Head of caudate nucleus (tissue), 42 donors: ENCODE measurements around the gene ZSWIM4.
A peak's percentile ranks its signal among the peaks of the same experiment; 100 is the strongest.
"Not testable (repeated sequence)": the region's sequence is repeated elsewhere in the genome, so short reads cannot be mapped to it uniquely, and the experiment has no call there.

Experiments
- DNase-seq, 42 donors: peaks; one replicate each; pipeline versions ENCODE4 v3.0.0 to v3.0.0-alpha.2; 2020 to 2021; ENCODE audit warnings: mixed read lengths in 7 of 42
- intact Hi-C: fragments of 100-400 bp; cut with DNase I; formaldehyde crosslinking; loops from one replicate; pipeline ENCODE4 v1.15.0; 2022

Gene ZSWIM4

GRCh38 chr19:13774217-13775191 is 20.7 kb upstream of the ZSWIM4 start, which contains the start of gene C19orf53:
TSS of gene C19orf53 (plus strand) at chr19:13774456. CDS start at chr19:13774478, 22 bp downstream.
- peak; percentile 88 to 97 (median 95) for DNase-seq
- intact Hi-C loops = no loop called here

GRCh38 chr19:13778398-13778797 is 16.8 kb upstream of the ZSWIM4 start:
- intact Hi-C loops = no loop called here
- no peak for DNase-seq

- DNase-seq = no peak
- intact Hi-C loops = no loop called here
Observed at GRCh38 chr19:13778847-13779246, 16.4 kb upstream of the ZSWIM4 start.

- DNase-seq, intact Hi-C loops: not testable (repeated sequence)
Observed at GRCh38 chr19:13779794-13780193, 15.4 kb upstream of the ZSWIM4 start.

- intact Hi-C loops = no loop called here
Observed at GRCh38 chr19:13781547-13781946, 13.7 kb upstream of the ZSWIM4 start.

GRCh38 chr19:13782537-13782936 is 12.7 kb upstream of the ZSWIM4 start:
- intact Hi-C loops = no loop called here
- no peak for DNase-seq

More at GRCh38 chr19:13781547-13781946, 13.7 kb upstream of the ZSWIM4 start:
- peak in 24 of 42 donors; percentile 11 to 78 (median 45) for DNase-seq

GRCh38 chr19:13783565-13784500 is 11.4 kb upstream of the ZSWIM4 start:
- DNase-seq = no peak
- intact Hi-C loops = loop anchor here (2.0 kb wide), 1 partner anchor 79 kb away; no protein-coding TSS in a partner anchor

GRCh38 chr19:13784731-13785452 is 10.4 kb upstream of the ZSWIM4 start:
- intact Hi-C loops = loop anchor here (2.0 kb wide), 1 partner anchor 78 kb away; no protein-coding TSS in a partner anchor
- DNase-seq = peak in 40 of 42 donors; percentile 42 to 88 (median 66)

- no peak for DNase-seq
- intact Hi-C loops = no loop called here
Observed at GRCh38 chr19:13788991-13789390, 6.3 kb upstream of the ZSWIM4 start.

- intact Hi-C loops = no loop called here
Observed at GRCh38 chr19:13790354-13790753, 4.9 kb upstream of the ZSWIM4 start.

GRCh38 chr19:13793317-13793716 is 1.9 kb upstream of the ZSWIM4 start:
- intact Hi-C loops, DNase-seq: not testable (repeated sequence)

More at GRCh38 chr19:13790354-13790753, 4.9 kb upstream of the ZSWIM4 start:
- no peak for DNase-seq

- intact Hi-C loops = no loop called here
- peak in 19 of 42 donors; percentile 19 to 75 (median 36) for DNase-seq
Observed at GRCh38 chr19:13794398-13794756, 866 bp upstream of the ZSWIM4 start.

- intact Hi-C loops = loop anchor here (5.0 kb wide), 1 partner anchor 67 kb away; no protein-coding TSS in a partner anchor
- DNase-seq = peak in 4 of 42 donors; percentile 12 to 45 (median 20)
Observed at GRCh38 chr19:13795595-13796300, 505 bp downstream of the ZSWIM4 start.

GRCh38 chr19:13796301-13797057 is 1.2 kb downstream of the ZSWIM4 start:
- intact Hi-C loops = loop anchor here (5.0 kb wide), 1 partner anchor 66 kb away; no protein-coding TSS in a partner anchor
- DNase-seq = peak in 8 of 42 donors; percentile 11 to 55 (median 26)

- intact Hi-C loops = loop anchor here (5.0 kb wide), 1 partner anchor 65 kb away; no protein-coding TSS in a partner anchor
- DNase-seq = no peak
Observed at GRCh38 chr19:13797058-13797440, 1.8 kb downstream of the ZSWIM4 start.

- intact Hi-C loops = loop anchor here (5.0 kb wide), 1 partner anchor 64 kb away; no protein-coding TSS in a partner anchor
Observed at GRCh38 chr19:13797870-13798269, 2.6 kb downstream of the ZSWIM4 start.

GRCh38 chr19:13799669-13800068 is 4.4 kb downstream of the ZSWIM4 start:
- no peak for DNase-seq
- intact Hi-C loops = loop anchor here (5.0 kb wide), 1 partner anchor 63 kb away; no protein-coding TSS in a partner anchor

More at GRCh38 chr19:13797870-13798269, 2.6 kb downstream of the ZSWIM4 start:
- no peak for DNase-seq
